Endothelial cell of umbilical vein (primary cell): ENCODE results near the gene KANK2. TPM values are rescaled to one million over a fixed set of nuclear protein-coding genes. Genes with fewer than 3 reads are reported as not detected.

Source experiments
- BruUV-seq: library from RNA; stranded (reverse); fragments of 400-500 nt; replicated peaks from 2 replicates; lab custom pipeline; 2021; lab: Mats Ljungman, UMichigan
- CTCF ChIA-PET: fragments of 300-600, 350-600 bp; sonication (Branson Sonifier 250); formaldehyde crosslinking; loops from one replicate; lab custom pipeline; 2021; ENCODE audit warnings: antibody characterized with exemption, inconsistent platforms; lab: Charles Lee
- POLR2A ChIA-PET: fragments of 300-600, 350-600 bp; sonication (Branson Sonifier 250); formaldehyde crosslinking; loops from one replicate; lab custom pipeline; 2021; ENCODE audit warnings: antibody characterized with exemption, inconsistent platforms; lab: Charles Lee
- DNase-seq: peaks from one replicate; pipeline ENCODE4 v3.0.0-alpha.2; 2011; ENCODE audit warnings: low read depth, low spot score
- FAIRE-seq: peaks from 2 replicates; lab custom pipeline; 2011; peaks lifted over from hg19 to GRCh38; lab: Jason Lieb, UNC
- H2AFZ ChIP-seq: 2 replicates; pipeline ENCODE4 v1.6.0; 2012; ENCODE audit warnings: low read depth, low read length, control low read depth, inconsistent platforms
- H3K27ac ChIP-seq: 2 replicates; pipeline ENCODE4 v1.5.1; 2011; ENCODE audit warnings: low read depth, mild to moderate bottlenecking, control low read depth, low read length, moderate library complexity; ENCODE audit not compliant: insufficient read depth
- H3K27me3 ChIP-seq, 2 experiments: 2 replicates each; pipeline versions ENCODE4 v1.6.0 to v1.6.1; 2011; ENCODE audit warnings: low read length in 2 of 2, mixed read lengths in 1 of 2; ENCODE audit not compliant: control insufficient read depth in 2 of 2, insufficient read depth in 2 of 2
- H3K36me3 ChIP-seq, 2 experiments: 2 replicates in 1 of 2; 3 replicates in 1 of 2; pipeline ENCODE4 v1.5.1; 2011; ENCODE audit warnings: low read length in 2 of 2, mild to moderate bottlenecking in 1 of 2, moderate library complexity in 1 of 2; ENCODE audit not compliant: control insufficient read depth in 2 of 2, insufficient read depth in 2 of 2; ENCODE audit errors: extremely low read depth in 1 of 2
- H3K4me1 ChIP-seq: 3 replicates; pipeline ENCODE4 v1.5.1; 2011; ENCODE audit warnings: mild to moderate bottlenecking, low read length; ENCODE audit not compliant: control insufficient read depth, insufficient read depth; ENCODE audit errors: extremely low read depth
- H3K4me2 ChIP-seq: 2 replicates; pipeline ENCODE4 v1.6.1; 2011; ENCODE audit warnings: low read length, control low read depth, mixed read lengths; ENCODE audit not compliant: insufficient read depth
- H3K4me3 ChIP-seq, 3 experiments: fragments of 200-600 bp in 1 of 3; sonication (generic), shearing (Covaris generic) in 1 of 3; replicated peaks in 1 of 3; 2 replicates each; pipeline ENCODE4 v1.5.1; 2011 to 2016; ENCODE audit warnings: control low read depth in 3 of 3, low read length in 3 of 3, mild to moderate bottlenecking in 2 of 3, inconsistent platforms in 1 of 3, low read depth in 1 of 3, moderate library complexity in 1 of 3; ENCODE audit not compliant: insufficient read depth in 1 of 3
- H3K79me2 ChIP-seq: 2 replicates; pipeline ENCODE4 v1.6.0; 2012; ENCODE audit warnings: low read length, inconsistent platforms; ENCODE audit not compliant: control insufficient read depth, insufficient read depth
- H3K9ac ChIP-seq: replicated peaks from 2 replicates; pipeline ENCODE3; 2011; ENCODE audit warnings: low read length, control low read depth; ENCODE audit not compliant: insufficient read depth; ENCODE audit errors: extremely low read depth
- H3K9me1 ChIP-seq: replicated peaks from 3 replicates; pipeline ENCODE4 v1.6.0; 2011; ENCODE audit warnings: mild to moderate bottlenecking, low read length; ENCODE audit not compliant: control insufficient read depth, insufficient read depth; ENCODE audit errors: extremely low read depth
- H3K9me3 ChIP-seq: replicated peaks from 2 replicates; pipeline ENCODE4 v1.5.1; 2012; ENCODE audit warnings: low read length, inconsistent platforms; ENCODE audit not compliant: control insufficient read depth, insufficient read depth
- H4K20me1 ChIP-seq: replicated peaks from 2 replicates; pipeline ENCODE3; 2011; ENCODE audit warnings: mild to moderate bottlenecking, low read length; ENCODE audit not compliant: control insufficient read depth, insufficient read depth; ENCODE audit errors: extremely low read depth
- EZH2 ChIP-seq: IDR thresholded peaks from 2 replicates; pipeline ENCODE4 v1.6.1; 2012; ENCODE audit warnings: borderline replicate concordance, low read depth, mild to moderate bottlenecking, moderate library complexity, low read length, inconsistent platforms; ENCODE audit not compliant: severe bottlenecking
- FOS ChIP-seq: IDR thresholded peaks from 2 replicates; pipeline ENCODE4 v1.6.1; 2011; ENCODE audit warnings: mild to moderate bottlenecking, low read length, moderate library complexity, borderline replicate concordance; ENCODE audit not compliant: insufficient read depth
- GATA2 ChIP-seq: IDR thresholded peaks from 2 replicates; pipeline ENCODE4 v1.7.0; 2011; ENCODE audit warnings: low read depth, mild to moderate bottlenecking, moderate library complexity, mixed read lengths, low read length; ENCODE audit not compliant: insufficient read length, insufficient read depth
- JUN ChIP-seq: IDR thresholded peaks from 2 replicates; pipeline ENCODE4 v1.6.1; 2011; ENCODE audit warnings: borderline replicate concordance, low read depth; ENCODE audit not compliant: insufficient read length, insufficient read depth
- MYC ChIP-seq: IDR thresholded peaks from one replicate; pipeline ENCODE4 v1.6.1; 2011; ENCODE audit warnings: mild to moderate bottlenecking, low read depth, low read length
- POLR2A ChIP-seq: IDR thresholded peaks from 2 replicates; pipeline ENCODE4 v1.6.1; 2012; ENCODE audit warnings: low read depth, mild to moderate bottlenecking, control low read depth, low read length
- POLR2AphosphoS5 ChIP-seq: IDR thresholded peaks from 2 replicates; pipeline ENCODE4 v1.6.1; 2012; ENCODE audit warnings: low read depth, mild to moderate bottlenecking, control low read depth, low read length, moderate library complexity; ENCODE audit not compliant: insufficient read depth
- dilution Hi-C: fragments of 300-500 bp; cut with MboI; formaldehyde crosslinking; loops from one replicate; pipeline ENCODE4 v1.15.0; 2019; ENCODE audit warnings: low sequenced_read_pairs; ENCODE audit not compliant: extremely low pct_ligation_motif_present
- intact Hi-C: fragments of 100-400 bp; cut with micrococcal nuclease; formaldehyde crosslinking; loops from one replicate; pipeline ENCODE4 v1.10.0; 2022
- polyA plus RNA-seq, 4 experiments: library from polyadenylated mRNA; depleted of rRNA in 3 of 4; stranded (reverse) in 3 of 4; unstranded in 1 of 4; fragments of >200 nt; gene quantifications; 2 replicates each; pipeline versions ENCODE4 v1.2.1 to v1.2.3, GENCODE V29; 2011 to 2012; ENCODE audit warnings: missing spikeins in 1 of 4
- total RNA-seq: library from RNA; stranded (reverse); gene quantifications from 2 replicates; pipeline ENCODE4 v1.2.3, GENCODE V29; 2021
- TF ChIP-seq, protein P1 (sequence below), 2 donors: IDR thresholded peaks; 1 replicate in 1 of 2; 2 replicates in 1 of 2; pipeline ENCODE4 v1.5.1; 2011; ENCODE audit warnings: low read length in 2 of 2, mild to moderate bottlenecking in 2 of 2, moderate library complexity in 2 of 2, control low read depth in 1 of 2, inconsistent platforms in 1 of 2, low read depth in 1 of 2; ENCODE audit not compliant: insufficient read depth in 1 of 2; ENCODE audit errors: extremely low read depth in 1 of 2
- TF ChIP-seq, protein P2 (sequence below): IDR thresholded peaks from 2 replicates; pipeline ENCODE4 v1.6.1; 2011; ENCODE audit not compliant: insufficient read depth, insufficient read length

The KANK2 gene
- total and polyA plus RNA-seq, 2 donors (not counting 3 experiments of a cell fraction or from before 2014, with no cell fraction given): 41.7 to 77.9 TPM

DNA sequence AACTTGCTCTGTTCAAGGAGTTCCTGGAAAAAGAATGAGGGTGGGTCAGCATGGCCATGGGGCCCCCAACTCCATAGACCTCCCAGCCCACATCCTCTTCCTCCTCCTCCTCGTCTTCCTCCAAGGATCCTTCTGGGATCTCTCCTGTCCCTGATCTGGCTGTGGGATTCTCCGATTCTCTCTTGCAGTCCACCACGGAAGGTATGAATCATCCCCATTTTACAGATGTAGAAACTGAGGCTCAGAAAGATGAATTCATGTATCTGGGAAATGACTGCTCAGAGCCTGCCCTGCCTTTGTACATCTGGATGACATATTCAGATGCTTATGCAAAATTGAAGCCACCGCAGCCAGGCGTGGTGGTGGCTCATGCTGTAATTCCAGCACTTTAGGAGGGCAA is 2.2 kb upstream of the KANK2 start:
- H2AFZ ChIP-seq: no peak overlapping the region
- dilution Hi-C loops: no loop called here

More for the DNA sequence above, 2.2 kb upstream of the KANK2 start:
- intact Hi-C loops: no loop called here
- TF ChIP-seq, protein P1, sequence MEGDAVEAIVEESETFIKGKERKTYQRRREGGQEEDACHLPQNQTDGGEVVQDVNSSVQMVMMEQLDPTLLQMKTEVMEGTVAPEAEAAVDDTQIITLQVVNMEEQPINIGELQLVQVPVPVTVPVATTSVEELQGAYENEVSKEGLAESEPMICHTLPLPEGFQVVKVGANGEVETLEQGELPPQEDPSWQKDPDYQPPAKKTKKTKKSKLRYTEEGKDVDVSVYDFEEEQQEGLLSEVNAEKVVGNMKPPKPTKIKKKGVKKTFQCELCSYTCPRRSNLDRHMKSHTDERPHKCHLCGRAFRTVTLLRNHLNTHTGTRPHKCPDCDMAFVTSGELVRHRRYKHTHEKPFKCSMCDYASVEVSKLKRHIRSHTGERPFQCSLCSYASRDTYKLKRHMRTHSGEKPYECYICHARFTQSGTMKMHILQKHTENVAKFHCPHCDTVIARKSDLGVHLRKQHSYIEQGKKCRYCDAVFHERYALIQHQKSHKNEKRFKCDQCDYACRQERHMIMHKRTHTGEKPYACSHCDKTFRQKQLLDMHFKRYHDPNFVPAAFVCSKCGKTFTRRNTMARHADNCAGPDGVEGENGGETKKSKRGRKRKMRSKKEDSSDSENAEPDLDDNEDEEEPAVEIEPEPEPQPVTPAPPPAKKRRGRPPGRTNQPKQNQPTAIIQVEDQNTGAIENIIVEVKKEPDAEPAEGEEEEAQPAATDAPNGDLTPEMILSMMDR (IDR thresholded peaks at IDR 0.05; ENCODE audit: extremely low read depth in 1 of 2, insufficient read depth in 1 of 2, low read depth in 1 of 2, low read length in 2 of 2): no peak
- TF ChIP-seq, protein P2, sequence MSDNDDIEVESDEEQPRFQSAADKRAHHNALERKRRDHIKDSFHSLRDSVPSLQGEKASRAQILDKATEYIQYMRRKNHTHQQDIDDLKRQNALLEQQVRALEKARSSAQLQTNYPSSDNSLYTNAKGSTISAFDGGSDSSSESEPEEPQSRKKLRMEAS: no peak
- TF ChIP-seq EZH2: no peak
- TF ChIP-seq POLR2AphosphoS5: no peak
- TF ChIP-seq JUN: no peak
- TF ChIP-seq FOS: no peak
- TF ChIP-seq POLR2A: no peak
- TF ChIP-seq MYC: no peak
- no peak for TF ChIP-seq GATA2
- ChIA-PET CTCF (interaction anchor here (2.2 kb wide), 1 partner anchor 73 kb away, joined by 17 read pairs; no protein-coding TSS in a partner anchor), POLR2A (no interaction called here)
- H3K36me3 ChIP-seq: peaks cover 5 to 33% of the 10 kb centered on the region in 2 experiments
- peaks cover 25% of the 10 kb centered on the region for H3K4me1 ChIP-seq
- H3K79me2 ChIP-seq: peaks cover 20% of the 10 kb centered on the region
- no peak overlapping the region for H3K27ac ChIP-seq
- no peaks in the 10 kb centered on the region for H3K9me3 ChIP-seq
- no peak overlapping the region for H3K4me3 ChIP-seq
- H4K20me1 ChIP-seq: no peaks in the 10 kb centered on the region
- FAIRE-seq (no peak), DNase-seq (no peak)
- no TSS peak for BruUV-seq
- H3K4me2 ChIP-seq: no peak overlapping the region
- no peaks in the 10 kb centered on the region for H3K9me1 ChIP-seq
- H3K27me3 ChIP-seq: no peaks in the 10 kb centered on the region
- no peak overlapping the region for H3K9ac ChIP-seq
